Activated T-helper 1 cell treated with anti-CD3 and anti-CD28 coated beads, Interleukin-12 subunit alpha, Interleukin-12 subunit beta, Interleukin-2, Interleukin-4 antibody, amounts not matched to agents 30 ng/mL and 10 ng/mL and 1 ng/mL, durations not matched to agents 14 hours and 24 hours and 36 hours (primary cell): ENCODE data around the gene ZMPSTE24. TPM values are rescaled to one million over a fixed set of nuclear protein-coding genes. Genes with fewer than 3 reads are reported as not detected.
"Not testable (repeated sequence)": the region's sequence is repeated elsewhere in the genome, so short reads cannot be mapped to it uniquely, and the experiment has no call there.

Experiments
- DNase-seq: peaks from one replicate; pipeline ENCODE4 v3.0.0; 2021; ENCODE audit warnings: low spot score
- H3K27ac Mint-ChIP-seq: one replicate; pipeline ENCODE4 v1.8.0; 2021; ENCODE audit warnings: mild to moderate bottlenecking, mixed read lengths
- H3K27me3 Mint-ChIP-seq: one replicate; pipeline ENCODE4 v1.8.0; 2022; ENCODE audit warnings: mild to moderate bottlenecking, moderate library complexity, mixed read lengths; ENCODE audit not compliant: insufficient read depth
- H3K36me3 Mint-ChIP-seq: one replicate; pipeline ENCODE4 v1.8.0; 2021; ENCODE audit warnings: low read depth, mixed read lengths
- H3K4me1 Mint-ChIP-seq: one replicate; pipeline ENCODE4 v1.8.0; 2021; ENCODE audit warnings: low read depth, mixed read lengths
- H3K4me3 Mint-ChIP-seq: one replicate; pipeline ENCODE4 v1.8.0; 2021; ENCODE audit warnings: mild to moderate bottlenecking, moderate library complexity, mixed read lengths
- H3K9me3 Mint-ChIP-seq: one replicate; pipeline ENCODE4 v1.8.0; 2021; ENCODE audit warnings: mixed read lengths
- intact Hi-C: fragments of 100-400 bp; cut with micrococcal nuclease; formaldehyde crosslinking; loops from one replicate; pipeline ENCODE4 v1.15.1; 2024
- total RNA-seq: library from RNA; stranded (reverse); gene quantifications from 2 replicates; pipeline ENCODE4 v1.2.3, GENCODE V29; 2022

ZMPSTE24 gene
- total RNA-seq, result 50.2 and 56.0 TPM in 2 replicates

DNA sequence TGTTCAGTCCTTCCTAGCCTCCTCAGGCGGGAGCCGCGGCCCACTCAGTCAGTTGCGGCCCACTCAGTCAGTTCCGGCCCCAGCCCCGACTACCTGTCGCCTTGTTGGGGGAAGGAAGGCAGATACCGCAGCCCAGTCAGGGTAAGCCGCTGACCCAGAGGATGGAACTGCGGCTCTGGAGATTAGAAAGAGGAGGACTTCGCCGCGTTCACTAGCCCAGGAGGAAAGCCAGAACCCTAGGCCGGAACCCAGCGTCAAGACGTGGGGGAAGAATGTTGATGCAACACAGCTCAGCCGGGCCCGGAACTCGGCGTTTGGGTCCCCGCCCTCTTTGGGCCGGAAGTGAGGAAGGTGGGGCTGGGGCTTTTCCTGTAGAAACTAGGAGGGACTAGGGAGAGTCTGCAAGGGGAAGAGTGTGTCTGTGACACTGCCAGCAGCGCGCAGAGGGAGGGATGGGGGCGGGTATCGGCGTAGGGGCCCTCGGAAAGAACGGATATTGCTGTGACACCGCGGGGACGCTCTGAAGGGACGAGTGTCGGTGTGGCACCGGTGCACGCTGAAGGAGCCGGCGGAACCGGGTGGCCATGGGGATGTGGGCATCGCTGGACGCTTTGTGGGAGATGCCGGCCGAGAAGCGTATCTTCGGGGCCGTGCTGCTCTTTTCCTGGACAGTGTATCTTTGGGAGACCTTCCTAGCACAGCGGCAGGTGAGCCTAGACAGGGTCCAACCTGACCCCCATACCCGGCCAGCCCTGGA is at the start of gene ZMPSTE24:
Gene ZMPSTE24 (plus strand): TSS at position 549 of the 757 bp plus-strand sequence. CDS start 36 bp downstream, at position 585.
- Mint-ChIP-seq H3K4me1 (peaks cover 55% of the 10 kb centered on the region), H3K36me3 (peaks cover 35% of the 10 kb centered on the region), H3K4me3 (peak within 1 kb of the TSS; percentile 96), H3K27ac (peak within 1 kb of the TSS; percentile 99), H3K9me3 (no peaks in the 10 kb centered on the region), H3K27me3 (no peaks in the 10 kb centered on the region)
- DNase-seq, result peak; percentile 94
- intact Hi-C loops, result loop anchor here (1.0 to 5.0 kb wide), 15 partner anchors 12 to 434 kb away; partner anchors contain the start of genes CAP1, MFSD2A, NFYC and RLF

- no peak overlapping the region for H3K27ac Mint-ChIP-seq
- peaks cover 43% of the 10 kb centered on the region for H3K36me3 Mint-ChIP-seq
- H3K4me1 Mint-ChIP-seq, result peaks cover 18% of the 10 kb centered on the region
- DNase-seq, result no peak
- H3K27me3 Mint-ChIP-seq, result no peaks in the 10 kb centered on the region
- intact Hi-C loops, result no loop called here
- H3K9me3 Mint-ChIP-seq, result no peaks in the 10 kb centered on the region
- H3K4me3 Mint-ChIP-seq, result no peak overlapping the region
These were observed 47.4 kb upstream of the ZMPSTE24 start for GRCh38 chr1:40210511-40211204.

DNA sequence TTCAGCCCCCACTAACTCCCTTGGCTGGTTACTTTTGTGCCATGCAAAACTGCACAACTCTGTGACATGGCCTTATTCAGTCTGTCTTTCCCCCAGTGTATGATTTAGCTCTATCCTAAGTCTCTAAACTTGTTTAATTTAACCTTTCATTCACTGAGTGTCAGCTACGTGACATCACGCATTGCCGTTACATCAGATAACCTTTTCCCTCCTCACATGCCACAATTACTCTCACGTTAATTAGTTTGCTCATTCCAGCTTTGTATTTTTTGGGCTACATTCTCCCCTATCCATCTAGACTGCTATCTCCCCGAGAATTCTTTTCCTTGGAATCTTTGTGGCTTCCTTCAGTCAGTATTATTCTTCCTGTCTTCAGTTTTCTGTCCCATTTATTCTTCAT is 39.7 kb upstream of the ZMPSTE24 start:
- Mint-ChIP-seq H3K9me3 (no peaks in the 10 kb centered on the region), H3K4me3 (no peak overlapping the region), H3K4me1 (peaks cover 30% of the 10 kb centered on the region), H3K36me3 (peaks cover 30% of the 10 kb centered on the region), H3K27me3 (no peaks in the 10 kb centered on the region), H3K27ac (no peak overlapping the region)
- intact Hi-C loops, result no loop called here
- no peak for DNase-seq

DNA sequence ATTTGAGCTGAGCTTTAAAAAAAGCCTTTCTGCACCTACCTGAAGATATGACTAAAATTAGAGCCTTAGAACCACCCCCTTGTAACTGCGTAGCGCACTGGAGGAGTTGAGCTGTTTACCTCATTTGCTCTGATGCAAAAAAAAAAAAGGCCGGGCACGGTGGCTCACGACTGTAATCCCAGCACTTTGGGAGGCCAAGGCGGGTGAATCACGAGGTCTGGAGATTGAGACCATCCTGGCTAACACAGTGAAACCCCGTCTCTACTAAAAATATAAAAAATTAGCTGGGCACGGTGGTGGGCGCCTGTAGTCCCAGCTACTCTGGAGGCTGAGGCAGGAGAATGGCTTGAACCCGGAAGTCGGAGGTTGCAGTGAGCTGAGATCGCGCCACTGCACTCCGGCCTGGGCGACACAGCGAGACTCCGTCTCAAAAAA is 36.5 kb upstream of the ZMPSTE24 start:
- H3K4me1 Mint-ChIP-seq, result peaks cover 34% of the 10 kb centered on the region
- H3K4me3 Mint-ChIP-seq, H3K9me3 Mint-ChIP-seq, H3K27me3 Mint-ChIP-seq, H3K27ac Mint-ChIP-seq, DNase-seq: not testable (repeated sequence)
- peaks cover 21% of the 10 kb centered on the region for H3K36me3 Mint-ChIP-seq
- intact Hi-C loops, result loop anchor here (5.0 kb wide), 1 partner anchor 96 kb away; the partner anchor contains the start of gene COL9A2

DNA sequence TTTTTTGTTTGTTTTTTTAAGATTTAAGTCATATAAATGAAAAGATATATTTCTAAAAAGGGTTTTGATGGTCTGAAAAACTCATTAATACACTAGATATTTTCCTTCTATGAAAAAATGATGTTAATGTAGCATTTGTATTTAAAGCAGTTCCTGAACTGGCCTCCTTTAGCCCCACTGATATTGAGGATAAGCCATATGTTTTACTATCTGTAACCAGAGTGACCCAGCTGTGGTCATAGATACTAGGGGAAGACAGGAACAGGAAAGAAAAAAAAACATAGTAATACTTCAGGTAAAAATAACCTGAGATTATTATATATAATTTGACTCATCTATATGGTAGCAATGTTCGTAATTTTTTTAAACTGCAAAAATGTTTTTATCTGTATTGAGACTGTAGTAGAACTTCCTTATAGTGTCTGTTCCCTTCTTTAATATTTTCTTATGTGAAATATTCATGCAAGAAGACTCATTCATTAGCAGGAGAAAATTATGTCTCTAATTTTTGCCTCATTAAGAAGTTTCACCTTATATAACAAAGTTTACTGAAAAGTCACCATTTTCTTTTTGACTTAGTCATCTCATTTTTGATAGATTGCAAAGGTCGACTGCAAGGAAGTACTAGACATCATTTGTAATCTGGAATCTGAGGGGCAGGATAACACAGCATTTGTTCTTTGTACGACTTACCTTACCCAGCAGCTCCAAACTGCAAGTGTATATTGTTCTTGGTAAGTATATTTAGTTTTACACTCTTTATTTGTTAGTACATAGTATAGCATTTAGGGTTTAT is 35.9 kb upstream of the ZMPSTE24 start:
- intact Hi-C loops, result loop anchor here (2.0 to 5.0 kb wide), 2 partner anchors 35 to 95 kb away; partner anchors contain the start of gene COL9A2
- Mint-ChIP-seq H3K4me1 (peaks cover 34% of the 10 kb centered on the region), H3K27me3 (no peaks in the 10 kb centered on the region), H3K36me3 (peaks cover 20% of the 10 kb centered on the region), H3K4me3 (no peak overlapping the region), H3K9me3 (no peaks in the 10 kb centered on the region), H3K27ac (no peak overlapping the region)
- DNase-seq, result no peak

- Mint-ChIP-seq H3K9me3 (no peaks in the 10 kb centered on the region), H3K36me3 (peaks cover 19% of the 10 kb centered on the region), H3K4me3 (no peak overlapping the region), H3K27me3 (no peaks in the 10 kb centered on the region), H3K4me1 (peaks cover 26% of the 10 kb centered on the region), H3K27ac (peak overlapping the region; percentile 43)
- DNase-seq, result no peak
- intact Hi-C loops, result loop anchor here (1.0 to 5.0 kb wide), 7 partner anchors 8 to 93 kb away; partner anchors contain the start of genes COL9A2 and RLF
These were observed 34.0 kb upstream of the ZMPSTE24 start for GRCh38 chr1:40224040-40224439.

GRCh38 chr1:40226192-40226591 is 31.8 kb upstream of the ZMPSTE24 start:
- intact Hi-C loops, result no loop called here
- no peaks in the 10 kb centered on the region for H3K9me3 Mint-ChIP-seq
- peaks cover 26% of the 10 kb centered on the region for H3K36me3 Mint-ChIP-seq
- H3K4me1 Mint-ChIP-seq, result peaks cover 27% of the 10 kb centered on the region
- no peak overlapping the region for H3K27ac Mint-ChIP-seq
- H3K4me3 Mint-ChIP-seq, result no peak overlapping the region
- DNase-seq, result no peak
- no peaks in the 10 kb centered on the region for H3K27me3 Mint-ChIP-seq

DNA sequence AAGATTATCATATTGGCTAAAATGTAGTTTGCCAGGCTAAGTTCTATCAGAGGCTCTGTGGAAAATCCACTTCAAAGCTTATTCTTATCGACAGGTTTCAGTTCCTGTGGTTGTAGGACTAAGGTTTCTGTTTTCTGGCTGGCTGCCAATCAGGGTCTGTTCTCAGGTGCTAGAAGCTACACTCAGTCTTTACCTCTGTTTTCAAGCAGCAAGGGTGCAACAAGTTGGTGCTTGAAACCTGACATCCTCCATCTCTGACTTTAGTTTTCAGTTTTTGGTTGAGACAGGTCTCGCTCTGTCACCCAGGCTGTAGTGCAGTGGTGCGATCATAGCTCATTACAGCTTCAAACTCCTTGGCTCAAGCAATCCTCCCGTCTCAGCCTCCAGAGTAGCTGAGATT is 25.6 kb upstream of the ZMPSTE24 start:
- peak overlapping the region; percentile 68 for H3K27ac Mint-ChIP-seq
- H3K27me3 Mint-ChIP-seq, result no peaks in the 10 kb centered on the region
- intact Hi-C loops, result loop anchor here (1.0 to 2.0 kb wide), 3 partner anchors 8 to 106 kb away; no protein-coding TSS in a partner anchor
- H3K9me3 Mint-ChIP-seq, result no peaks in the 10 kb centered on the region
- peaks cover 45% of the 10 kb centered on the region for H3K4me1 Mint-ChIP-seq
- DNase-seq, result peak; percentile 71
- peak overlapping the region; percentile 47 for H3K4me3 Mint-ChIP-seq
- H3K36me3 Mint-ChIP-seq, result peaks cover 51% of the 10 kb centered on the region

DNA sequence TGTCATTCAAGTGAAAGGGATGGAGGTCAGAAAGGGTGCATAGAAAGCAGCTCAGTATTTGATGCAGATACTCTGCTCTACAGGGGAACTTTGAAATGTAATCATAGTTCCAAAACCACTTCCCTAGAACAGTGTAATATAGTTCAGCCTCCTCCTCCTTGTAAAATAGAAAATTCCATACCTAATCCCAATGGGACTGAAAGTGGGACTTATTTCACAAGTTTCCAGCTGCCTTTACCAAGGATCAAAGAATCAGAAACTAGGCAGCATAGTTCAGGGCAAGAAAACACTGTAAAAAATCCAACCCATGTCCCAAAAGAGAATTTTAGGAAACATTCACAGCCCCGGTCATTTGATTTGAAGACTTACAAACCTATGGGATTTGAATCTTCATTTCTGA is 18.4 kb upstream of the ZMPSTE24 start:
- intact Hi-C loops, result loop anchor here (5.0 kb wide), 3 partner anchors 77 to 163 kb away; partner anchors contain the start of genes PPT1 and RLF
- Mint-ChIP-seq H3K4me1 (peaks cover 65% of the 10 kb centered on the region), H3K27me3 (no peaks in the 10 kb centered on the region), H3K9me3 (no peaks in the 10 kb centered on the region), H3K4me3 (no peak overlapping the region), H3K27ac (no peak overlapping the region), H3K36me3 (peaks cover 54% of the 10 kb centered on the region)
- no peak for DNase-seq

DNA sequence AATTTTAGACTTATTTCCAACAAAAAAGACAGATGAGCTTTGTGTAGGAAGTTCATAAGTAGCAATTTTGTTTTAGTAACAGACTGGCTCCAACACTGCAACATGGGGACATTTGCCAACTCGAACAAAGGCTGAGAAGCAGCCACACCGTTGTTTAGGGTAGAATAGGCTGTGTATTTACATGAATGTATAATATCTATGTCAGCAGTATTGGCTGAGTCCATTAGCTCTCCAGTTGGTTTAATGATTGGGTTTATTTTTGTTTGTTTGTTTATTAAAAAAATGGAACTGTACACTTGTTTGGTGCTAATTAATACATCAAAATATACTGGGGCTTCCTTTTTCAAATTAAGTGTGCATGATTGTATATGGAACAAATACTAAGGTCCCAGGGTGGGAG is 17.6 kb upstream of the ZMPSTE24 start:
- Mint-ChIP-seq H3K4me3 (no peak overlapping the region), H3K4me1 (peaks cover 73% of the 10 kb centered on the region), H3K9me3 (no peaks in the 10 kb centered on the region), H3K27me3 (no peaks in the 10 kb centered on the region), H3K27ac (no peak overlapping the region), H3K36me3 (peaks cover 52% of the 10 kb centered on the region)
- intact Hi-C loops, result loop anchor here (5.0 kb wide), 3 partner anchors 78 to 162 kb away; partner anchors contain the start of genes PPT1 and RLF
- no peak for DNase-seq

DNA sequence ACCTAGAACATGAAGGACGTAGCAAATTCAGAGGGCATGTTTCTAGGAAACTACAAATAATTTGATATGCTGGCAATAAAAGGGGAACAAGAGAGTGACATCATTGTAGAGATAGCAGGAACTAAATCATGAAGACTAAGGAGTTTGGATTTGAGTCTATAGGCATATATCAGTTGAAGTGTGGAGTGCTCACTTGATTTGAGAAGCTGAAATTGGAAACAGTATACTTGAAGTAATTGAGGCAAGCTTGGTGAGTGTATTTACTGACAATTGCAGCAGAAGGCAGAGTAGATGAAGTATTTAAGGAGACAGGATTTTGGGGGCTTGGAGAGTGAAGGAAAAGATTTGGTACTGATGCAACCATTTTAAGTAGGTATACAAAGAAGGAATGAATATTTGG is 16.7 kb upstream of the ZMPSTE24 start:
- intact Hi-C loops, result loop anchor here (1.0 to 5.0 kb wide), 8 partner anchors 9 to 161 kb away; partner anchors contain the start of genes PPT1 and RLF
- DNase-seq, result no peak
- Mint-ChIP-seq H3K4me3 (peak overlapping the region; percentile 23), H3K9me3 (no peaks in the 10 kb centered on the region), H3K36me3 (peaks cover 44% of the 10 kb centered on the region), H3K27ac (peak overlapping the region; percentile 94), H3K4me1 (peaks cover 77% of the 10 kb centered on the region), H3K27me3 (no peaks in the 10 kb centered on the region)

GRCh38 chr1:40243351-40243750 is 14.7 kb upstream of the ZMPSTE24 start:
- no peak overlapping the region for H3K27ac Mint-ChIP-seq
- peaks cover 27% of the 10 kb centered on the region for H3K36me3 Mint-ChIP-seq
- peaks cover 64% of the 10 kb centered on the region for H3K4me1 Mint-ChIP-seq
- no peak for DNase-seq
- no peaks in the 10 kb centered on the region for H3K9me3 Mint-ChIP-seq
- no peak overlapping the region for H3K4me3 Mint-ChIP-seq
- intact Hi-C loops, result loop anchor here (5.0 kb wide), 3 partner anchors 81 to 159 kb away; partner anchors contain the start of genes PPT1 and RLF
- no peaks in the 10 kb centered on the region for H3K27me3 Mint-ChIP-seq
